Neuronal stem cell (in vitro differentiated cells): Measurements from ENCODE around the gene TGIF2.

ENCODE experiments used
- DNase-seq: peaks from one replicate; pipeline ENCODE4 v3.0.0-alpha.2; 2013; ENCODE audit warnings: low spot score
- H2AFZ ChIP-seq: one replicate; pipeline ENCODE4 v1.6.1; 2013; ENCODE audit warnings: mild to moderate bottlenecking, low read length, inconsistent platforms
- H2AK5ac ChIP-seq: 2 replicates; pipeline ENCODE4 v1.6.1; 2013; ENCODE audit warnings: low read depth, mild to moderate bottlenecking, inconsistent platforms, low read length, moderate library complexity, mixed read lengths
- H2BK120ac ChIP-seq: 2 replicates; pipeline ENCODE4 v1.6.1; 2013; ENCODE audit warnings: low read depth, mild to moderate bottlenecking, inconsistent platforms, low read length, moderate library complexity, mixed read lengths
- H2BK12ac ChIP-seq: one replicate; pipeline ENCODE4 v1.6.1; 2013; ENCODE audit warnings: low read length, inconsistent platforms
- H2BK15ac ChIP-seq: 2 replicates; pipeline ENCODE4 v1.6.1; 2013; ENCODE audit warnings: mild to moderate bottlenecking, low read length, inconsistent platforms, mixed read lengths
- H2BK5ac ChIP-seq: one replicate; pipeline ENCODE4 v1.6.1; 2013; ENCODE audit warnings: inconsistent platforms, mild to moderate bottlenecking, low read length, moderate library complexity
- H3K14ac ChIP-seq: one replicate; pipeline ENCODE4 v1.6.1; 2013; ENCODE audit warnings: low read length, inconsistent platforms
- H3K18ac ChIP-seq: 2 replicates; pipeline ENCODE4 v1.6.1; 2013; ENCODE audit warnings: low read length, inconsistent platforms
- H3K23ac ChIP-seq: 2 replicates; pipeline ENCODE4 v1.6.1; 2013; ENCODE audit warnings: low read depth, mild to moderate bottlenecking, mixed read lengths, low read length, inconsistent platforms; ENCODE audit not compliant: poor library complexity
- H3K27ac ChIP-seq: replicated peaks from 3 replicates; pipeline ENCODE4 v1.5.1; 2013; ENCODE audit warnings: low read length, inconsistent platforms
- H3K27me3 ChIP-seq, 3 experiments: 2 replicates each; pipeline ENCODE4 v1.6.1; 2013; ENCODE audit warnings: low read length in 3 of 3, mild to moderate bottlenecking in 2 of 3, inconsistent platforms in 1 of 3, low read depth in 1 of 3, mixed read lengths in 1 of 3, moderate library complexity in 1 of 3; ENCODE audit not compliant: control insufficient read depth in 3 of 3, insufficient read depth in 3 of 3
- H3K36me3 ChIP-seq, 2 donors: replicated peaks in 1 of 2; 2 replicates each; pipeline ENCODE4 v1.6.1; 2013; ENCODE audit warnings: low read length in 2 of 2; ENCODE audit not compliant: control insufficient read depth in 2 of 2, insufficient read depth in 2 of 2
- H3K4ac ChIP-seq: 2 replicates; pipeline ENCODE4 v1.6.1; 2013; ENCODE audit warnings: inconsistent platforms, mild to moderate bottlenecking, low read length, moderate library complexity
- H3K4me1 ChIP-seq, 2 donors: 1 replicate in 1 of 2; 2 replicates in 1 of 2; pipeline ENCODE4 v1.6.1; 2013; ENCODE audit warnings: low read length in 2 of 2, low read depth in 1 of 2; ENCODE audit not compliant: control insufficient read depth in 2 of 2, insufficient read depth in 1 of 2
- H3K4me2 ChIP-seq: one replicate; pipeline ENCODE4 v1.6.1; 2013; ENCODE audit warnings: mild to moderate bottlenecking, low read length, inconsistent platforms; ENCODE audit not compliant: insufficient read depth, poor library complexity, severe bottlenecking
- H3K4me3 ChIP-seq, 2 donors: 2 replicates each; pipeline ENCODE4 v1.5.1; 2013; ENCODE audit warnings: low read length in 2 of 2, mild to moderate bottlenecking in 2 of 2, inconsistent platforms in 1 of 2, moderate library complexity in 1 of 2
- H3K79me1 ChIP-seq: one replicate; pipeline ENCODE4 v1.6.1; 2013; ENCODE audit warnings: low read depth, mild to moderate bottlenecking, inconsistent platforms, low read length, moderate library complexity
- H3K9ac ChIP-seq: one replicate; pipeline ENCODE4 v1.6.1; 2013; ENCODE audit warnings: mild to moderate bottlenecking, low read depth, low read length, inconsistent platforms; ENCODE audit not compliant: poor library complexity
- H3K9me3 ChIP-seq, 2 donors: replicated peaks in 1 of 2; 2 replicates each; pipeline versions ENCODE3 to v1.6.1; 2013; ENCODE audit warnings: low read length in 2 of 2, mild to moderate bottlenecking in 2 of 2, inconsistent platforms in 1 of 2, low read depth in 1 of 2, mixed read lengths in 1 of 2, moderate library complexity in 1 of 2; ENCODE audit not compliant: control insufficient read depth in 2 of 2, insufficient read depth in 1 of 2
- H4K8ac ChIP-seq: one replicate; pipeline ENCODE4 v1.6.1; 2013; ENCODE audit warnings: low read depth, mild to moderate bottlenecking, inconsistent platforms, low read length, moderate library complexity
- H4K91ac ChIP-seq: one replicate; pipeline ENCODE4 v1.6.1; 2013; ENCODE audit warnings: low read length, low read depth, mild to moderate bottlenecking, inconsistent platforms; ENCODE audit not compliant: poor library complexity
- WGBS, 2 donors: extraction: QIAGEN DNeasy Blood & Tissue Kit; methylation state at CpG; one replicate each; pipeline ENCODE4 v1.1.7; 2013; ENCODE audit warnings: missing lambda C conversion rate in 2 of 2, mixed read lengths in 1 of 2; ENCODE audit not compliant: insufficient read length in 2 of 2, insufficient replicate concordance in 1 of 2; ENCODE audit errors: extremely low coverage in 2 of 2; 5-methylcytosine and 5-hydroxymethylcytosine counted together

The TGIF2 gene

DNA sequence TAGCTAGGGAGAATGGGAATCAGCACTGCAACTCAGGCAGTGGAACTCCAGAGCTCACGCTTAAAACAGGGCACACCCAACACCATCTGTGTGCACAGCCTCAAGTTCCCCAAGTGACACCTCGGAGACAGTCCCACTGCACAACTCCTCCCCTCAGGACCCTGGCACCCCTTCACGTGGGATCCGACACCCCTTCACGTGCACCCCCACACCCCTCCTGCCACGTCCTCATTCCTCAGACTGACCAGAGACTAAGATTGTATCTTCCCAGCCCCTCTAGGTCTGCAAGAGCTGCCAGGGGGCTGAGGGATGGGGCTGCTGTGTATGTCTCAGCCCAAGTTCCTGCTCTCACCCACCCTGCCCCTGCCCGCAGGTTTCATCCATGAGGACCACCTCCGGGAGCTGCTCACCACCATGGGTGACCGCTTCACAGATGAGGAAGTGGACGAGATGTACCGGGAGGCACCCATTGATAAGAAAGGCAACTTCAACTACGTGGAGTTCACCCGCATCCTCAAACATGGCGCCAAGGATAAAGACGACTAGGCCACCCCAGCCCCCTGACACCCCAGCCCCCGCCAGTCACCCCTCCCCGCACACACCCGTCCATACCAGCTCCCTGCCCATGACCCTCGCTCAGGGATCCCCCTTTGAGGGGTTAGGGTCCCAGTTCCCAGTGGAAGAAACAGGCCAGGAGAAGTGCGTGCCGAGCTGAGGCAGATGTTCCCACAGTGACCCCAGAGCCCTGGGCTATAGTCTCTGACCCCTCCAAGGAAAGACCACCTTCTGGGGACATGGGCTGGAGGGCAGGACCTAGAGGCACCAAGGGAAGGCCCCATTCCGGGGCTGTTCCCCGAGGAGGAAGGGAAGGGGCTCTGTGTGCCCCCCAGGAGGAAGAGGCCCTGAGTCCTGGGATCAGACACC lies 24.4 kb upstream of the TGIF2 start:
- Histone ChIP-seq H2BK5ac (no peak overlapping the region), H3K18ac (peak overlapping the region; percentile 48), H3K27ac (no peak overlapping the region), H3K4me1 (no peaks in the 10 kb centered on the region), H2BK12ac (no peak overlapping the region), H3K4me2 (no peak overlapping the region), H3K23ac (no peak overlapping the region), H4K91ac (no peak overlapping the region), H2AFZ (peak overlapping the region; percentile 75), H2BK120ac (no peak overlapping the region), H3K14ac (no peak overlapping the region), H3K4ac (no peak overlapping the region), H4K8ac (no peak overlapping the region), H3K36me3 (peaks cover 0 to 24% of the 10 kb centered on the region in 2 donors), H3K27me3 (no peaks in the 10 kb centered on the region), H3K9ac (no peak overlapping the region), H2BK15ac (no peak overlapping the region), H3K9me3 (no peaks in the 10 kb centered on the region), H3K4me3 (no peak overlapping the region), H3K79me1 (peaks cover 3% of the 10 kb centered on the region), H2AK5ac (no peak overlapping the region)
- no CpG with 5 or more reads among the region's 23 CpGs for WGBS, 2 donors
- no peak for DNase-seq

DNA sequence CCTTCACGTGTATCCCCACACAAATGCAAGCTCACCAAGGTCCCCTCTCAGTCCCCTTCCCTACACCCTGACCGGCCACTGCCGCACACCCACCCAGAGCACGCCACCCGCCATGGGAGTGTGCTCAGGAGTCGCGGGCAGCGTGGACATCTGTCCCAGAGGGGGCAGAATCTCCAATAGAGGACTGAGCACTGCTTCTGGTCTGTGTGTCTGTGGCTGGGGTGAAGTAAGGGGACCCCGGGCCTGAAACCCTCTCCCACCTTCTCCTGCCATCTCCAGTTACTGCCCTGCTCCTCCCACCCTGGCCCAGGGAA lies 23.8 kb upstream of the TGIF2 start:
- no peak overlapping the region for H2BK5ac ChIP-seq
- no peaks in the 10 kb centered on the region for H3K27me3 ChIP-seq
- DNase-seq = no peak
- no CpG with 5 or more reads among the region's 9 CpGs for WGBS, 2 donors
- H3K23ac ChIP-seq = no peak overlapping the region
- peaks cover 3% of the 10 kb centered on the region for H3K79me1 ChIP-seq
- no peak overlapping the region for H2AK5ac ChIP-seq
- H3K4ac ChIP-seq = no peak overlapping the region
- no peak overlapping the region for H2BK120ac ChIP-seq
- H2BK12ac ChIP-seq = no peak overlapping the region
- H3K14ac ChIP-seq = no peak overlapping the region
- H3K36me3 ChIP-seq = peaks cover 0 to 24% of the 10 kb centered on the region in 2 donors
- H2BK15ac ChIP-seq = no peak overlapping the region
- no peak overlapping the region for H4K91ac ChIP-seq
- H3K18ac ChIP-seq = no peak overlapping the region
- no peak overlapping the region for H3K27ac ChIP-seq
- peak overlapping the region; percentile 75 for H2AFZ ChIP-seq
- no peak overlapping the region for H3K9ac ChIP-seq
- H4K8ac ChIP-seq = no peak overlapping the region
- H3K4me1 ChIP-seq = no peaks in the 10 kb centered on the region
- no peak overlapping the region for H3K4me2 ChIP-seq
- no peak overlapping the region for H3K4me3 ChIP-seq
- H3K9me3 ChIP-seq = no peaks in the 10 kb centered on the region

DNA sequence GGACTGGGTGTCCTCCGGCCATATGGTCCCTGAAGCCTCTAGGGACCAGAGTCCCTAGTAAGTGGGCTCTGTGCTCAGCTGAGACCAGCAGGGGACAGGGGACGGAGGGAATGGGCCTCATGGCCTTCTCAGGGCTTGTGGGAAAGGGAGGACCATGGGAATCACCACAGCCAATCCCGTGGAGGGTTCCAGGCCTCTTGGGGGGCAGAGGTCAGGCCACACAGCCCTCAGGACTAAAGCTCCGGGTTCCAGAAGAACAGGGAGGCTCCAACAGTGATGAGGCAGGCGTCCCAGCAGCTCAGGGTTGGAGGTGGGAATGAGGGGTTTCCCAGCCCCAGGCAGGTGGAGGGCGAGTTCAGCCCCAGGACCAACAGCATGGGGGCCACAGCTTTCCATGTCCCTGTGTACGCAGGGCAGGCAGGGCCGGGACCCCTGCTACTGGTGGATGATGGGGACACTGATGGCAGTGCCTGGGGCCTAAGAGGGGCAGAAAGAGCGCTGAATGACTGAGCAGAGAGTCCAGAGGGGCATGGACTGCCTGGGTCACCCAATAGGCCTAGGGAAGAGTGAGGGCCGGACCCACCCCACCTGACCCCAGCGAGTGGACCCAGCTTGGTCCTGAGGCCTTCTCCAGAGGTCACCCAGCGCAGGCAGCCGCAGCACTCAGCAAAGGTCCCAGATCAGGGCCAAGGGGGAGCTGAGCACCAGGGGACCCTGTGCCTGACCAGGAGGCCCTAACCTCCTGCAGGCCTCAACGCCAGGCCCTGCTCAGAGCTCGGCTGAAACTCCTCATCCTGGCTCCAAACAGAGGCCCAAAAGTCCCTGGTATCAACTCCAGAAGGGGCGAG lies 23.2 kb upstream of the TGIF2 start:
- Histone ChIP-seq H2AFZ (peak overlapping the region; percentile 75), H3K4ac (no peak overlapping the region), H2BK5ac (no peak overlapping the region), H2AK5ac (peak overlapping the region; percentile 79), H3K9me3 (no peaks in the 10 kb centered on the region), H3K4me1 (no peaks in the 10 kb centered on the region), H3K79me1 (peaks cover 3% of the 10 kb centered on the region), H3K23ac (peak overlapping the region; percentile 77), H3K4me2 (no peak overlapping the region), H3K36me3 (peaks cover 0 to 22% of the 10 kb centered on the region in 2 donors), H3K4me3 (no peak overlapping the region), H4K8ac (no peak overlapping the region), H3K14ac (no peak overlapping the region), H2BK12ac (no peak overlapping the region), H2BK15ac (no peak overlapping the region), H2BK120ac (no peak overlapping the region), H3K9ac (peak overlapping the region; percentile 9), H4K91ac (no peak overlapping the region), H3K27ac (no peak overlapping the region), H3K18ac (peak overlapping the region; percentile 44), H3K27me3 (no peaks in the 10 kb centered on the region)
- WGBS, 2 donors = no CpG with 5 or more reads among the region's 16 CpGs
- no peak for DNase-seq

DNA sequence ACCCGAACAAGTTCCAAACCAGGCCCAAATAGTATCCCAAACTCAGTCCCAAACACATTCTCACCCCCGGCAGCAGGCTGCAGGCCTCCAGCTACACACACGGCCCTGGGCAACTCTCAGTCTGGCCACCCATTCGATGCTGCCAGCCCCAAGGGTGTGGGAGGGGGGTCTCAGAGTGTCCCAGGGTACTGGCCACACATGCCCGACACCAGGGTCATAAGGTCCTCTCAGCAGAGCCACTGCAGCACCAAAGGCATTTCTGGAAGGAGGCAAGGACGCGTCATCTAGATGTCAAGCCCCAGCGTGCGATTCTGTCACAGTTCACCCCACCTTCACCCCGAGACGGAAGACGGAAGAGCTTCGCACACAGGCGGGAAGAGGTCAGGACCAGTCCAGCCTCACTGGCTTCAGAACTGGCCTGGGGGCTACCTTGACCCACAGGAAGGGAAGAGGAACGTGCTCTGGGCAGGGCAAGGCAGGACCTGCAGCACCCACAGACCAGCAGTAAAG lies 22.6 kb upstream of the TGIF2 start:
- H3K23ac ChIP-seq = no peak overlapping the region
- peaks cover 0 to 22% of the 10 kb centered on the region in 2 donors for H3K36me3 ChIP-seq
- DNase-seq = no peak
- H2BK15ac ChIP-seq = no peak overlapping the region
- H2AFZ ChIP-seq = peak overlapping the region; percentile 75
- no peak overlapping the region for H2BK5ac ChIP-seq
- peak overlapping the region; percentile 79 for H2AK5ac ChIP-seq
- no peak overlapping the region for H3K9ac ChIP-seq
- H3K4me3 ChIP-seq = no peak overlapping the region
- H4K8ac ChIP-seq = no peak overlapping the region
- H2BK12ac ChIP-seq = peak overlapping the region; percentile 51
- H4K91ac ChIP-seq = no peak overlapping the region
- peak overlapping the region; percentile 4 for H3K14ac ChIP-seq
- no peaks in the 10 kb centered on the region for H3K27me3 ChIP-seq
- no peaks in the 10 kb centered on the region for H3K4me1 ChIP-seq
- no peak overlapping the region for H3K4me2 ChIP-seq
- no CpG with 5 or more reads among the region's 15 CpGs for WGBS, 2 donors
- H3K79me1 ChIP-seq = peaks cover 3% of the 10 kb centered on the region
- H3K18ac ChIP-seq = peak overlapping the region; percentile 53
- no peak overlapping the region for H3K27ac ChIP-seq
- H3K4ac ChIP-seq = no peak overlapping the region
- no peaks in the 10 kb centered on the region for H3K9me3 ChIP-seq
- no peak overlapping the region for H2BK120ac ChIP-seq
